H1 (cell line): Measurements from ENCODE around the gene DAPK3. TPM values are rescaled to one million over a fixed set of nuclear protein-coding genes. Genes with fewer than 3 reads are reported as not detected.

ENCODE experiments used
- EZH2 ChIP-seq: fragments of 200-600 bp; sonication (generic); IDR thresholded peaks from 2 replicates; pipeline ENCODE4 v1.7.1; 2012; ENCODE audit warnings: low read depth, mild to moderate bottlenecking, moderate library complexity, low read length, inconsistent platforms; ENCODE audit not compliant: severe bottlenecking
- HDAC6 ChIP-seq: IDR thresholded peaks from one replicate; pipeline ENCODE4 v1.7.1; 2012; ENCODE audit warnings: low read depth, mild to moderate bottlenecking, inconsistent platforms, low read length, moderate library complexity
- RNF2 ChIP-seq: fragments of 200-900, 300-1000 bp; sonication (generic); IDR thresholded peaks from 2 replicates; pipeline ENCODE4 v1.7.1; 2016; ENCODE audit warnings: borderline replicate concordance, low read depth, mild to moderate bottlenecking, antibody characterized with exemption, low read length; ENCODE audit not compliant: poor library complexity, severe bottlenecking; ENCODE audit errors: missing control alignments
- SAP30 ChIP-seq: fragments of 300-600 bp; sonication (generic); IDR thresholded peaks from 2 replicates; pipeline ENCODE4 v1.7.1; 2012; ENCODE audit warnings: low read length, moderate library complexity, mild to moderate bottlenecking, inconsistent platforms; ENCODE audit not compliant: insufficient read depth, insufficient replicate concordance
- SP2 ChIP-seq: IDR thresholded peaks from 2 replicates; pipeline ENCODE4 v1.6.1; 2012; ENCODE audit warnings: mild to moderate bottlenecking, low read length, inconsistent platforms
- polyA plus RNA-seq, 7 experiments: library from polyadenylated mRNA; depleted of rRNA in 3 of 7; stranded (reverse) in 5 of 7; unstranded in 2 of 7; fragments of >200 nt in 5 of 7; fragments of 200-250 nt in 2 of 7; gene quantifications; 1 replicate in 5 of 7; 2 replicates in 1 of 7; 4 replicates in 1 of 7; pipeline versions ENCODE4 v1.2.1 to v1.2.3, GENCODE V29; 2011 to 2013; ENCODE audit warnings: missing spikeins in 2 of 7, mixed read lengths in 2 of 7
- total RNA-seq: library from RNA; stranded (reverse); fragmentation: NEBNext Ultra II Directional; extraction: Animal tissue kit (Norgen Biotek cat#: 25700); gene quantifications from 2 replicates; pipeline ENCODE4 v1.2.1, GENCODE V29; 2021

The DAPK3 gene
- total and polyA plus RNA-seq, 2 of the 8 experiments (the other 6 are each of a cell fraction or from before 2014, with no cell fraction given): 53.2 to 78.1 TPM

DNA sequence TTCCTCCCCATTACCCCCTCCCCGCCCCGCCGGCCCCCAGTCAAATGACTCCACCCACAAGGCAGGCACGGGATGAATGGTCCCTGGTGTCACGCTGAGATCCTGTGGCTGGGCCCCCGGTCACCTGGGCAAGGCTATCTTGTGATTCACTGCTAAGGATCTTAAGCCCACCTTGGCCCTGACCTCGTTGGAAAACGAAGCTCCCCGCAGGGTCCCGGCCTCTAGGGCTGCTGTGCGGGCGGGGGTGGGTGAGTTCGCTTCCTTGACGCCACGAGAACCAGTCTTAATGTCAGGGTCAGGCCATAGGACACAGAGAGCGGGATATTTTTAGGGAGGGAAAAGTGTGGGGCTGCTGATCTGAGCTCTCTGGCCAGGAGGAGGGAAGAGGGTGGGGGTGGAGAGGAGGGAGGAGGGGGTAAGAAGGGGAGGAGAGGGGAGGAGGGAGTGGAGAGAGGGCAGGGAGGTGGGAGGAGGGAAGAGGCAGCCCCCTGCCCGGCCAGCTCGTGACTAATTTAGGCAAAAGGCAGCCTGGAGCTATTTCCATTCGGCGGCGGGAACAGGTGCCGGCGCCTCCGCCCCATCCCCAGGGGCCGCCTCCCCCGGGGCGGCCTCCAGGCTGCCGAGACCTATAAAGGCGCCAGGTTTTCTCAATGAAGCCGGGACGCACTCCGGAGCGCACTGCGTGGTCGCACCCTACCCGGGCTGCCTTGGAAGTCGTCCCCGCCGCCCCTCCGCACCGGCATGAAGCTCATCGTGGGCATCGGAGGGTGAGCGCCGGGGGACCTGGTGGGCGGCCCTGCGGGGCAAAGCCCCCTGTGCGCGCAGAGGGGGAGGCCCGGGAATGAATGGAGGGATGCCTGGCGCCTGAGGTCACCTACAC, 37.7 kb downstream of the DAPK3 start, which contains the start of gene NMRK2 (continued):
- TF ChIP-seq SAP30: no peak
- no peak for TF ChIP-seq SP2
- no peak for TF ChIP-seq EZH2
- TF ChIP-seq HDAC6: no peak
- no peak for TF ChIP-seq RNF2
- TF ChIP-seq, all 59 proteins: peak for 18
